Gastrocnemius medialis (tissue), 4 donors: ENCODE results near the gene RNF220. TPM values are rescaled to one million over a fixed set of nuclear protein-coding genes. Genes with fewer than 3 reads are reported as not detected.
"Not testable (repeated sequence)": the region's sequence is repeated elsewhere in the genome, so short reads cannot be mapped to it uniquely, and the experiment has no call there.

Experiments
- ATAC-seq, 2 donors: fragments of 150-250 bp; one replicate each; pipeline ENCODE4 v1.9.1; 2016
- DNase-seq, 2 donors: peaks; one replicate each; pipeline ENCODE4 v3.0.0-alpha.2; 2019
- H3K27ac ChIP-seq, 4 donors: fragments of 200-600 bp; sonication (generic); 1 replicate in 1 of 4; 2 replicates in 3 of 4; pipeline ENCODE4 v1.5.1; 2016 to 2018; ENCODE audit warnings: mild to moderate bottlenecking in 2 of 4, moderate library complexity in 1 of 4
- H3K27me3 ChIP-seq, 3 donors: fragments of 200-600 bp; sonication (generic) in 2 of 3; 1 replicate in 1 of 3; 2 replicates in 2 of 3; pipeline versions ENCODE4 v1.5.1 to v1.6.0; 2016 to 2019; ENCODE audit warnings: mild to moderate bottlenecking in 1 of 3, moderate library complexity in 1 of 3
- H3K36me3 ChIP-seq, 2 donors: fragments of 200-600 bp; sonication (generic) in 1 of 2; one replicate each; pipeline ENCODE4 v1.5.1; 2017 to 2018
- H3K4me1 ChIP-seq, 2 donors: fragments of 200-600 bp; sonication (generic) in 1 of 2; one replicate each; pipeline ENCODE4 v1.5.1; 2016 to 2017; ENCODE audit warnings: mild to moderate bottlenecking in 2 of 2
- H3K4me3 ChIP-seq, 4 donors: fragments of 200-600 bp; sonication (generic) in 3 of 4; 1 replicate in 1 of 4; 2 replicates in 3 of 4; pipeline ENCODE4 v1.5.1; 2016 to 2019; ENCODE audit warnings: mild to moderate bottlenecking in 2 of 4
- H3K9me3 ChIP-seq, 3 donors: fragments of 200-600 bp; sonication (generic) in 2 of 3; 1 replicate in 1 of 3; 2 replicates in 2 of 3; pipeline ENCODE4 v1.5.1; 2016 to 2019
- CTCF ChIP-seq, 5 experiments: fragments of 450-650 bp in 3 of 5; fragments of 200-600 bp in 2 of 5; sonication (generic) in 2 of 5; IDR thresholded peaks in 4 of 5; conservative IDR thresholded peaks in 1 of 5; 1 replicate in 4 of 5; 2 replicates in 1 of 5; pipeline ENCODE4 v1.5.1; 2016 to 2019; ENCODE audit warnings: antibody characterized with exemption in 5 of 5, mild to moderate bottlenecking in 3 of 5, moderate library complexity in 3 of 5
- POLR2A ChIP-seq, 2 donors: fragments of 450-650 bp; IDR thresholded peaks; one replicate each; pipeline ENCODE4 v1.6.1; 2017; ENCODE audit warnings: antibody characterized with exemption in 2 of 2, mild to moderate bottlenecking in 2 of 2, moderate library complexity in 2 of 2
- in situ Hi-C, 4 donors: fragments of 200-750 bp; cut with MboI; loops; one replicate each; pipeline versions ENCODE4 v1.15.0 to v1.8.0; 2017; ENCODE audit warnings: low sequenced_read_pairs in 4 of 4
- intact Hi-C: fragments of 100-400 bp; cut with DNase I; formaldehyde crosslinking; loops from one replicate; pipeline ENCODE4 v1.15.1; 2023; ENCODE audit warnings: low total_unique reads
- total RNA-seq, 4 donors: library from RNA; depleted of rRNA; stranded (reverse); fragments of >200 nt; gene quantifications; one replicate each; pipeline versions ENCODE4 v1.1.0 to v1.2.3, GENCODE V29; 2016

RNF220 gene
- total RNA-seq, 4 donors from 2014 or later = 91.2 to 172 (median 128) TPM

GRCh38 chr1:44661781-44662682 is 257.0 kb downstream of the RNF220 start:
- intact Hi-C loops (no loop called here), in situ Hi-C loops (no loop called here)
- ATAC-seq (no peak), DNase-seq (no peak)
- no peak overlapping the region for H3K27ac ChIP-seq
- TF ChIP-seq POLR2A (IDR thresholded peaks at IDR 0.05) = no peak
- no peak for TF ChIP-seq CTCF (IDR thresholded peaks at IDR 0.05 in 4 of 5, conservative IDR thresholded peaks at IDR 0.05 in 1 of 5)
- H3K9me3 ChIP-seq = no peaks in the 10 kb centered on the region
- no peaks in the 10 kb centered on the region for H3K27me3 ChIP-seq
- H3K4me3 ChIP-seq = no peak overlapping the region
- H3K4me1 ChIP-seq = peaks cover 0 to 8% of the 10 kb centered on the region in 2 donors
- no peaks in the 10 kb centered on the region for H3K36me3 ChIP-seq

- in situ Hi-C loops = no loop called here
Measured at GRCh38 chr1:44662683-44663030, 257.6 kb downstream of the RNF220 start.

GRCh38 chr1:44663417-44663816 is 258.4 kb downstream of the RNF220 start:
- H3K27me3 ChIP-seq = no peaks in the 10 kb centered on the region
- intact Hi-C loops (no loop called here), in situ Hi-C loops (no loop called here)
- no peaks in the 10 kb centered on the region for H3K36me3 ChIP-seq
- H3K9me3 ChIP-seq = no peaks in the 10 kb centered on the region
- H3K4me1 ChIP-seq = peaks cover 0 to 8% of the 10 kb centered on the region in 2 donors
- no peak for DNase-seq
- no peak for ATAC-seq
- H3K4me3 ChIP-seq = no peak overlapping the region
- TF ChIP-seq POLR2A (IDR thresholded peaks at IDR 0.05) (no peak), CTCF (IDR thresholded peaks at IDR 0.05 in 4 of 5, conservative IDR thresholded peaks at IDR 0.05 in 1 of 5) (no peak)
- no peak overlapping the region for H3K27ac ChIP-seq

More at GRCh38 chr1:44662683-44663030, 257.6 kb downstream of the RNF220 start:
- Histone ChIP-seq H3K4me3 (no peak overlapping the region), H3K27me3 (no peaks in the 10 kb centered on the region), H3K36me3 (no peaks in the 10 kb centered on the region), H3K27ac (no peak overlapping the region), H3K9me3 (no peaks in the 10 kb centered on the region), H3K4me1 (peaks cover 0 to 8% of the 10 kb centered on the region in 2 donors)
- DNase-seq (no peak), ATAC-seq (no peak)
- TF ChIP-seq POLR2A (IDR thresholded peaks at IDR 0.05) = no peak
- intact Hi-C loops = no loop called here

- Histone ChIP-seq H3K36me3 (no peaks in the 10 kb centered on the region), H3K27me3 (no peaks in the 10 kb centered on the region), H3K4me3 (no peak overlapping the region), H3K9me3 (no peaks in the 10 kb centered on the region), H3K4me1 (peaks cover 0 to 7% of the 10 kb centered on the region in 2 donors), H3K27ac (no peak overlapping the region)
- in situ Hi-C loops (no loop called here), intact Hi-C loops (no loop called here)
- ATAC-seq = no peak
- no peak for DNase-seq
- TF ChIP-seq CTCF (IDR thresholded peaks at IDR 0.05 in 4 of 5, conservative IDR thresholded peaks at IDR 0.05 in 1 of 5) (no peak), POLR2A (IDR thresholded peaks at IDR 0.05) (no peak)
Measured at GRCh38 chr1:44664730-44665370, 259.8 kb downstream of the RNF220 start.

- ATAC-seq, in situ Hi-C loops, H3K4me3 ChIP-seq, H3K27me3 ChIP-seq, H3K9me3 ChIP-seq, intact Hi-C loops, DNase-seq, H3K36me3 ChIP-seq, H3K4me1 ChIP-seq, H3K27ac ChIP-seq: not testable (repeated sequence)
Measured at GRCh38 chr1:44666719-44667118, 261.7 kb downstream of the RNF220 start.
